ENCODE measurements around the gene LIPH. TPM values are rescaled to one million over a fixed set of nuclear protein-coding genes. Genes with fewer than 3 reads are reported as not detected.

The LIPH gene
- total RNA-seq, 1 donor from 2014 or later: not detected

DNA sequence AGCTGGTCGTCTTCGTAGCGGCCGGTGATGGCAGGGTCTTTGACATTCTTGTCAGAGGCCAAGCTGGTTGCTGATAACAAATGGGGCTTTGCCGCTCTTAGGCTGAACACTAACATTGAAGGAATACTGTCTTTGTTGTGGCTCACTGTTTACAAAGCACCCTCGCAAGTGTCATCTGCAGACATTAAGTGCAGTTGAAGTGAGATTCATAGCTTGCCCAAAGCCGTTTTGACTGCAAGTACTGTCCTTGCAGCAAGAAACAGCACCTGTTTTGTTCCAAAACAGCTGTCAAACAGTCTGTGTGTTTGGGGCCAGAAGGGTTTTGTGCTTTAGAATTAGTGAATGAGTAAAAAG, 34.3 kb upstream of the LIPH start:
- H3K36me3 ChIP-seq: no peaks in the 10 kb centered on the region
- DNase-seq (ENCODE audit: low spot score): no peak
- H3K27ac ChIP-seq: peak overlapping the region; percentile 92
- H3K4me2 ChIP-seq: peak overlapping the region; percentile 95
- peak overlapping the region; percentile 95 for H3K4me3 ChIP-seq
- H3K27me3 Mint-ChIP-seq (ENCODE audit: insufficient read depth, low read depth): peaks cover 4% of the 10 kb centered on the region
- H3K4me1 Mint-ChIP-seq: peaks cover 23% of the 10 kb centered on the region
- H3K27ac Mint-ChIP-seq: peak overlapping the region; percentile 29
- H3K9me3 Mint-ChIP-seq: no peaks in the 10 kb centered on the region
- peaks cover 18% of the 10 kb centered on the region for H3K4me1 ChIP-seq
- peak overlapping the region; percentile 89 for H2AFZ ChIP-seq (replicated peaks)
- no peaks in the 10 kb centered on the region for H3K36me3 Mint-ChIP-seq
- H3K9ac ChIP-seq: peak overlapping the region; percentile 92
- H3K27me3 ChIP-seq: no peaks in the 10 kb centered on the region
- peaks cover 9% of the 10 kb centered on the region for H4K20me1 ChIP-seq (ENCODE audit: low read depth)
- peaks cover 76% of the 10 kb centered on the region for H3K79me2 ChIP-seq (ENCODE audit: low read depth)
- peak overlapping the region; percentile 91 for H3K4me3 Mint-ChIP-seq
- H3F3A ChIP-seq (ENCODE audit: low read depth): peaks cover 49% of the 10 kb centered on the region
- no peak for TF ChIP-seq EZH2 (IDR thresholded peaks at IDR 0.05)
- TF ChIP-seq EZH2phosphoT487 (IDR thresholded peaks at IDR 0.05): no peak
- TF ChIP-seq, protein P1, sequence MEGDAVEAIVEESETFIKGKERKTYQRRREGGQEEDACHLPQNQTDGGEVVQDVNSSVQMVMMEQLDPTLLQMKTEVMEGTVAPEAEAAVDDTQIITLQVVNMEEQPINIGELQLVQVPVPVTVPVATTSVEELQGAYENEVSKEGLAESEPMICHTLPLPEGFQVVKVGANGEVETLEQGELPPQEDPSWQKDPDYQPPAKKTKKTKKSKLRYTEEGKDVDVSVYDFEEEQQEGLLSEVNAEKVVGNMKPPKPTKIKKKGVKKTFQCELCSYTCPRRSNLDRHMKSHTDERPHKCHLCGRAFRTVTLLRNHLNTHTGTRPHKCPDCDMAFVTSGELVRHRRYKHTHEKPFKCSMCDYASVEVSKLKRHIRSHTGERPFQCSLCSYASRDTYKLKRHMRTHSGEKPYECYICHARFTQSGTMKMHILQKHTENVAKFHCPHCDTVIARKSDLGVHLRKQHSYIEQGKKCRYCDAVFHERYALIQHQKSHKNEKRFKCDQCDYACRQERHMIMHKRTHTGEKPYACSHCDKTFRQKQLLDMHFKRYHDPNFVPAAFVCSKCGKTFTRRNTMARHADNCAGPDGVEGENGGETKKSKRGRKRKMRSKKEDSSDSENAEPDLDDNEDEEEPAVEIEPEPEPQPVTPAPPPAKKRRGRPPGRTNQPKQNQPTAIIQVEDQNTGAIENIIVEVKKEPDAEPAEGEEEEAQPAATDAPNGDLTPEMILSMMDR (IDR thresholded peaks at IDR 0.05): no peak
- no peaks in the 10 kb centered on the region for H3K9me3 ChIP-seq (ENCODE audit: low read depth)

- peak within 1 kb of the TSS; percentile 91 for H3K4me3 Mint-ChIP-seq
- peak within 1 kb of the TSS; percentile 95 for H3K4me3 ChIP-seq
- peak within 1 kb of the TSS; percentile 95 for H3K4me2 ChIP-seq
- peaks cover 4% of the 10 kb centered on the region for H3K27me3 Mint-ChIP-seq (ENCODE audit: insufficient read depth, low read depth)
- H2AFZ ChIP-seq (replicated peaks): peak within 1 kb of the TSS; percentile 89
- TF ChIP-seq EZH2phosphoT487 (IDR thresholded peaks at IDR 0.05) (no peak), EZH2 (IDR thresholded peaks at IDR 0.05) (no peak)
- H3K9me3 ChIP-seq (ENCODE audit: low read depth): no peaks in the 10 kb centered on the region
- H3K27ac ChIP-seq: peak within 1 kb of the TSS; percentile 92
- peaks cover 23% of the 10 kb centered on the region for H3K4me1 Mint-ChIP-seq
- H3F3A ChIP-seq (ENCODE audit: low read depth): peaks cover 54% of the 10 kb centered on the region
- H3K27ac Mint-ChIP-seq: peak within 1 kb of the TSS; percentile 87
- H3K36me3 ChIP-seq: no peaks in the 10 kb centered on the region
- peaks cover 9% of the 10 kb centered on the region for H4K20me1 ChIP-seq (ENCODE audit: low read depth)
- H3K9me3 Mint-ChIP-seq: no peaks in the 10 kb centered on the region
- no peaks in the 10 kb centered on the region for H3K27me3 ChIP-seq
- H3K4me1 ChIP-seq: peaks cover 18% of the 10 kb centered on the region
- DNase-seq (ENCODE audit: low spot score): peak; percentile 100
- H3K36me3 Mint-ChIP-seq: no peaks in the 10 kb centered on the region
- H3K79me2 ChIP-seq (ENCODE audit: low read depth): peaks cover 70% of the 10 kb centered on the region
- H3K9ac ChIP-seq: peak within 1 kb of the TSS; percentile 92
Observed at GRCh38 chr3:185585859-185586685, 33.7 kb upstream of the LIPH start, which contains the start of gene SENP2. Gene SENP2 (plus strand): TSS chr3:185586295. CDS start chr3:185586414, 119 bp downstream.

GRCh38 chr3:185585518-185585858, 33.1 kb upstream of the LIPH start:
- H3K9me3 ChIP-seq (ENCODE audit: low read depth): no peaks in the 10 kb centered on the region
- DNase-seq (ENCODE audit: low spot score): no peak
- peak overlapping the region; percentile 88 for H3K27ac ChIP-seq
- H3K9ac ChIP-seq: peak overlapping the region; percentile 32
- H3K36me3 ChIP-seq: no peaks in the 10 kb centered on the region
- H3K4me1 ChIP-seq: peaks cover 18% of the 10 kb centered on the region
- TF ChIP-seq EZH2 (IDR thresholded peaks at IDR 0.05) (no peak), EZH2phosphoT487 (IDR thresholded peaks at IDR 0.05) (no peak)
- TF ChIP-seq, protein P1 (IDR thresholded peaks at IDR 0.05): no peak
- peak overlapping the region; percentile 95 for H3K4me3 ChIP-seq
- peaks cover 23% of the 10 kb centered on the region for H3K4me1 Mint-ChIP-seq
- H3K79me2 ChIP-seq (ENCODE audit: low read depth): peaks cover 68% of the 10 kb centered on the region
- peaks cover 4% of the 10 kb centered on the region for H3K27me3 Mint-ChIP-seq (ENCODE audit: insufficient read depth, low read depth)
- peak overlapping the region; percentile 87 for H3K27ac Mint-ChIP-seq
- no peaks in the 10 kb centered on the region for H3K9me3 Mint-ChIP-seq
- H3F3A ChIP-seq (ENCODE audit: low read depth): peaks cover 60% of the 10 kb centered on the region
- no peaks in the 10 kb centered on the region for H3K36me3 Mint-ChIP-seq
- H2AFZ ChIP-seq (replicated peaks): peak overlapping the region; percentile 78
- peak overlapping the region; percentile 91 for H3K4me3 Mint-ChIP-seq
- peaks cover 9% of the 10 kb centered on the region for H4K20me1 ChIP-seq (ENCODE audit: low read depth)
- peak overlapping the region; percentile 81 for H3K4me2 ChIP-seq
- H3K27me3 ChIP-seq: no peaks in the 10 kb centered on the region

- Mint-ChIP-seq H3K9me3 (no peaks in the 10 kb centered on the region), H3K36me3 (no peaks in the 10 kb centered on the region), H3K4me3 (peak overlapping the region; percentile 59), H3K27ac (peak overlapping the region; percentile 22), H3K4me1 (peaks cover 23% of the 10 kb centered on the region), H3K27me3 (ENCODE audit: insufficient read depth, low read depth) (peaks cover 4% of the 10 kb centered on the region)
- no peak overlapping the region for H3K4me3 ChIP-seq
- H2AFZ ChIP-seq (replicated peaks): no peak overlapping the region
- H3K27me3 ChIP-seq: no peaks in the 10 kb centered on the region
- DNase-seq (ENCODE audit: low spot score): no peak
- no peaks in the 10 kb centered on the region for H3K36me3 ChIP-seq
- H3F3A ChIP-seq (ENCODE audit: low read depth): peaks cover 67% of the 10 kb centered on the region
- H3K9me3 ChIP-seq (ENCODE audit: low read depth): no peaks in the 10 kb centered on the region
- no peak overlapping the region for H3K4me2 ChIP-seq
- H3K9ac ChIP-seq: no peak overlapping the region
- H3K79me2 ChIP-seq (ENCODE audit: low read depth): peaks cover 60% of the 10 kb centered on the region
- peaks cover 18% of the 10 kb centered on the region for H3K4me1 ChIP-seq
- H4K20me1 ChIP-seq (ENCODE audit: low read depth): peaks cover 9% of the 10 kb centered on the region
- TF ChIP-seq EZH2 (IDR thresholded peaks at IDR 0.05): no peak
- no peak for TF ChIP-seq EZH2phosphoT487 (IDR thresholded peaks at IDR 0.05)
- TF ChIP-seq, protein P1 (IDR thresholded peaks at IDR 0.05): no peak
- H3K27ac ChIP-seq: peak overlapping the region; percentile 88
Observed at GRCh38 chr3:185584686-185585085, 32.3 kb upstream of the LIPH start.
